IPS-18c (cell line): Measurements from ENCODE around the gene TC2N.
"Not testable (repeated sequence)": the region's sequence is repeated elsewhere in the genome, so short reads cannot be mapped to it uniquely, and the experiment has no call there.

Experiments used
- H3K4me3 ChIP-seq: 2 replicates; pipeline ENCODE4 v1.7.0; 2013; ENCODE audit warnings: low read depth, mild to moderate bottlenecking, low read length, moderate library complexity; ENCODE audit not compliant: insufficient read depth
- H3K9me3 ChIP-seq: one replicate; pipeline ENCODE4 v1.6.1; 2013; ENCODE audit warnings: mild to moderate bottlenecking, low read length, moderate library complexity; ENCODE audit not compliant: control insufficient read depth, insufficient read depth

Gene TC2N

GRCh38 chr14:91854327-91854934 lies 12.9 kb downstream of the TC2N start:
- H3K9me3 ChIP-seq, result no peaks in the 10 kb centered on the region

GRCh38 chr14:91851563-91851962 lies 15.8 kb downstream of the TC2N start:
- H3K9me3 ChIP-seq, result no peaks in the 10 kb centered on the region
- no peak overlapping the region for H3K4me3 ChIP-seq

More at GRCh38 chr14:91854327-91854934, 12.9 kb downstream of the TC2N start:
- no peak overlapping the region; the same call in 1 of the 2 replicates for H3K4me3 ChIP-seq

- Histone ChIP-seq H3K9me3 (no peaks in the 10 kb centered on the region), H3K4me3 (no peak overlapping the region)
Measured at GRCh38 chr14:91848504-91849001, 18.8 kb downstream of the TC2N start.

- Histone ChIP-seq H3K9me3 (no peaks in the 10 kb centered on the region), H3K4me3 (no peak overlapping the region)
Measured at GRCh38 chr14:91847693-91848092, 19.6 kb downstream of the TC2N start.

GRCh38 chr14:91845652-91846051 lies 21.7 kb downstream of the TC2N start:
- H3K9me3 ChIP-seq, result no peaks in the 10 kb centered on the region
- H3K4me3 ChIP-seq, result no peak overlapping the region

- H3K4me3 ChIP-seq, H3K9me3 ChIP-seq: not testable (repeated sequence)
Measured at GRCh38 chr14:91845056-91845455, 22.3 kb downstream of the TC2N start.

- Histone ChIP-seq H3K4me3 (no peak overlapping the region), H3K9me3 (no peaks in the 10 kb centered on the region)
Measured at GRCh38 chr14:91844029-91844428, 23.3 kb downstream of the TC2N start.

- H3K9me3 ChIP-seq, result no peaks in the 10 kb centered on the region
- no peak overlapping the region for H3K4me3 ChIP-seq
Measured at GRCh38 chr14:91843437-91843836, 23.9 kb downstream of the TC2N start.

GRCh38 chr14:91841065-91841464 lies 26.3 kb downstream of the TC2N start:
- no peaks in the 10 kb centered on the region for H3K9me3 ChIP-seq
- no peak overlapping the region for H3K4me3 ChIP-seq

GRCh38 chr14:91839749-91840148 lies 27.6 kb downstream of the TC2N start:
- Histone ChIP-seq H3K9me3 (no peaks in the 10 kb centered on the region), H3K4me3 (no peak overlapping the region)

- Histone ChIP-seq H3K9me3 (no peaks in the 10 kb centered on the region), H3K4me3 (peak overlapping the region; percentile 40)
Measured at GRCh38 chr14:91837076-91837475, 30.3 kb downstream of the TC2N start.

GRCh38 chr14:91835920-91836843 lies 31.2 kb downstream of the TC2N start:
- peak overlapping the region; percentile 86 for H3K4me3 ChIP-seq
- H3K9me3 ChIP-seq, result no peaks in the 10 kb centered on the region

- peak overlapping the region; percentile 86 for H3K4me3 ChIP-seq
- H3K9me3 ChIP-seq, result no peaks in the 10 kb centered on the region
Measured at GRCh38 chr14:91835197-91835919, 32.0 kb downstream of the TC2N start.

- Histone ChIP-seq H3K4me3 (no peak overlapping the region), H3K9me3 (no peaks in the 10 kb centered on the region)
Measured at GRCh38 chr14:91834571-91834970, 32.8 kb downstream of the TC2N start.

GRCh38 chr14:91831337-91831736 lies 36.0 kb downstream of the TC2N start:
- H3K4me3 ChIP-seq, result no peak overlapping the region

GRCh38 chr14:91830777-91831176 lies 36.6 kb downstream of the TC2N start:
- Histone ChIP-seq H3K9me3 (no peaks in the 10 kb centered on the region), H3K4me3 (no peak overlapping the region)

More at GRCh38 chr14:91831337-91831736, 36.0 kb downstream of the TC2N start:
- H3K9me3 ChIP-seq, result no peaks in the 10 kb centered on the region

GRCh38 chr14:91829511-91829910 lies 37.8 kb downstream of the TC2N start:
- Histone ChIP-seq H3K9me3 (no peaks in the 10 kb centered on the region), H3K4me3 (no peak overlapping the region)
